Measurements from ENCODE around the gene LAPTM4A. TPM values are rescaled to one million over a fixed set of nuclear protein-coding genes. Genes with fewer than 3 reads are reported as not detected.

Gene LAPTM4A
- polyA plus RNA-seq, 2 of the 4 experiments (the other 2 are of a cell fraction) = 275 to 509 TPM

DNA sequence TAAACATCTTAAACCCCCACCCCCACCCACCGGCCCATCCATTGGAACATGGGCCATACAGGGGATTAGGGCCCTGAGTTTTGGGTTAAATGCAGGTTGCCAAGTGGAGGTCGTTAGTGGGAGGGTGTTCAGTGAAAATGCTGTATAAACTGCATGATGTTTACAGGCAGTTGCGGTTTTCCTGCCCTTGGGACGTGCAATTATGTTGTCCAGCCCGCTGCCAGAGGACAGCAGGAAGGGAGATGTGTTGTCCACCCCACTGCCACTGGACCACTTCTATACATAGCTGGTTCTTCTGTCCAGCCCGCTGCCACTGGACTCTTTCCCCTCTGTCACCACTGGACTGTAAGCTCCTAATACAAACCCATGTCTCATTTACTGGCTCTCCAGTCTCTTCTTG, 2.7 kb upstream of the LAPTM4A start:
- FAIRE-seq (no peak), DNase-seq (ENCODE audit: low read depth in 1 of 2, low spot score in 1 of 2) (no peak), ATAC-seq (no peak)
- no peak overlapping the region for H3K4me2 ChIP-seq
- no peaks in the 10 kb centered on the region for H3K9me3 ChIP-seq
- H3K4me1 ChIP-seq = peaks cover 17% of the 10 kb centered on the region
- no peak overlapping the region for H3K4me3 ChIP-seq
- TF ChIP-seq POLR2A (IDR thresholded peaks at IDR 0.05; ENCODE audit: low read length) (no peak), RFX5 (IDR thresholded peaks at IDR 0.05) (no peak), KDM1A (IDR thresholded peaks at IDR 0.05; ENCODE audit: low read depth) (no peak), JUN (IDR thresholded peaks at IDR 0.05) (no peak), EHMT2 (IDR thresholded peaks at IDR 0.05; ENCODE audit: low read depth) (no peak)
- WGBS (ENCODE audit: missing lambda C conversion rate) = 90% methylated on average over 6 of the region's 6 CpGs
- no peak overlapping the region for H3K27ac ChIP-seq
- CTCF ChIA-PET = interaction anchor here (0.7 to 2.8 kb wide), 6 partner anchors 12 to 171 kb away, joined by 3 to 13 read pairs (median 4); partner anchors contain the start of gene SDC1
- POLR2A ChIA-PET = no interaction called here

GRCh38 chr2:20052861-20053281, 1.4 kb upstream of the LAPTM4A start:
- Histone ChIP-seq H3K4me1 (peaks cover 29% of the 10 kb centered on the region), H3K4me3 (peak overlapping the region; percentile 63), H3K4me2 (peak overlapping the region; percentile 87), H3K27ac (peak overlapping the region; percentile 92 to 96), H3K9me3 (no peaks in the 10 kb centered on the region)
- ATAC-seq (peak; percentile 54 to 61; a peak in 5 of 6 replicates), FAIRE-seq (no peak), DNase-seq (ENCODE audit: low read depth in 1 of 2, low spot score in 1 of 2) (peak; percentile 81)
- CTCF ChIA-PET = interaction anchor here (1.0 to 1.9 kb wide), 7 partner anchors 9 to 172 kb away, joined by 3 to 8 read pairs (median 4); partner anchors contain the start of gene SDC1
- 11% methylated on average over 5 of the region's 5 CpGs for WGBS (ENCODE audit: missing lambda C conversion rate)
- TF ChIP-seq NFE2L2 (conservative IDR thresholded peaks at IDR 0.05; ENCODE audit: low read length) (no peak), HOXB5 (CRISPR knock-in tag; IDR thresholded peaks at IDR 0.05) (peak; percentile 77; the same call in 1 of the 2 replicates), NR3C1 (IDR thresholded peaks at IDR 0.05) (no peak), RCOR1 (IDR thresholded peaks at IDR 0.05; ENCODE audit: low read depth, low read length) (no peak)
- TF ChIP-seq, protein P1, sequence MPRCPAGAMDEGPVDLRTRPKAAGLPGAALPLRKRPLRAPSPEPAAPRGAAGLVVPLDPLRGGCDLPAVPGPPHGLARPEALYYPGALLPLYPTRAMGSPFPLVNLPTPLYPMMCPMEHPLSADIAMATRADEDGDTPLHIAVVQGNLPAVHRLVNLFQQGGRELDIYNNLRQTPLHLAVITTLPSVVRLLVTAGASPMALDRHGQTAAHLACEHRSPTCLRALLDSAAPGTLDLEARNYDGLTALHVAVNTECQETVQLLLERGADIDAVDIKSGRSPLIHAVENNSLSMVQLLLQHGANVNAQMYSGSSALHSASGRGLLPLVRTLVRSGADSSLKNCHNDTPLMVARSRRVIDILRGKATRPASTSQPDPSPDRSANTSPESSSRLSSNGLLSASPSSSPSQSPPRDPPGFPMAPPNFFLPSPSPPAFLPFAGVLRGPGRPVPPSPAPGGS (IDR thresholded peaks at IDR 0.05) = 0 out of 3 replicates have a peak, but pooled peaks have one; percentile 11
- POLR2A ChIA-PET = interaction anchor here (0.5 to 4.2 kb wide), 14 partner anchors 8 to 66 kb away, joined by 3 to 48 read pairs (median 10); partner anchors contain the start of genes MATN3 and WDR35

DNA sequence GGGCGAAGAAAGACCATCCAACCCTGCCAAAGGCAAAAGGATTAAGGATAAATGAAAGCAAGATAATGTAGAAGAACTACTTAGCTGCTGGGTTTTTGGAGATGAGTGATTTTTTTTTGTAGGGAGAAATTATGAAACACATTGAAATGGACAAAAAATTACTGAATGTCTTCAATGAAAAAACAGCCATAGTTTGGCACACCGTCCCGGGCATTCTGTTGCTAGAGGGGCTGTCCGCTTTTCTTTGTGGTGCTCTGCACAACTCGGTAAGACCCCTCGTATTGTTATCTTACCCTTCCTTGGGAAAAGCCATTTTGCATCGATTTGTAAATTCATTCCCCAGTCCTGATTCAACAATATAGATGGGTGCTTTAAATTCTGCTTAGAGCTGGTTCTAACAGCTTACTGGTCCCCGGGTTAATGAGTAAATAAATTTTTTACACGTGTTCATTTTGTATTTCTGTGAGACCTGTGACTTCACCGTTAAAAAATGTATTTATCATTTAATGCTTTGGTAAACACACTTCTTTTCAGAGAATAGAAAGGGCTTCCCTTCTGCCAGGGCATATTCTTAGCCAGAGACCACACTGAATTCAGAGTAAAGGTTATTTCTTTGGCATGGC, 912 bp upstream of the LAPTM4A start:
- ATAC-seq = peak; percentile 5; a peak in 4 of 6 replicates
- Histone ChIP-seq H3K9me3 (no peaks in the 10 kb centered on the region), H3K4me2 (peak overlapping the region; percentile 87), H3K27ac (peak overlapping the region; percentile 92 to 96), H3K4me3 (peak overlapping the region; percentile 63), H3K4me1 (peaks cover 31% of the 10 kb centered on the region)
- under 1% methylated on average over 10 of the region's 10 CpGs for WGBS (ENCODE audit: missing lambda C conversion rate)
- CTCF ChIA-PET = interaction anchor here (0.9 to 1.9 kb wide), 12 partner anchors 10 to 274 kb away, joined by 3 to 8 read pairs (median 4); partner anchors contain the start of gene SDC1
- peak; percentile 28 to 54 for DNase-seq (ENCODE audit: low read depth in 1 of 2, low spot score in 1 of 2)
- FAIRE-seq = no peak
- TF ChIP-seq TFCP2L1 (CRISPR knock-in tag; IDR thresholded peaks at IDR 0.05) = 0 out of 2 replicates have a peak, but pooled peaks have one; percentile 74
- no peak for TF ChIP-seq FOSL2 (IDR thresholded peaks at IDR 0.05)
- peak; percentile 36 for TF ChIP-seq FOSL2 (CRISPR knock-in tag; IDR thresholded peaks at IDR 0.05)
- 0 out of 2 replicates have a peak, but pooled peaks have one; percentile 38 for TF ChIP-seq FOSB (CRISPR knock-in tag; IDR thresholded peaks at IDR 0.05)
- TF ChIP-seq PHF8 (IDR thresholded peaks at IDR 0.05; ENCODE audit: borderline replicate concordance, low read depth) = 0 out of 2 replicates have a peak, but pooled peaks have one; percentile 1
- no peak for TF ChIP-seq CTCF (IDR thresholded peaks at IDR 0.05)
- TF ChIP-seq NFE2L2 (conservative IDR thresholded peaks at IDR 0.05; ENCODE audit: low read length) = no peak
- POLR2A ChIA-PET = interaction anchor here (0.5 to 4.2 kb wide), 19 partner anchors 9 to 97 kb away, joined by 3 to 48 read pairs (median 8); partner anchors contain the start of genes MATN3 and WDR35

Measured in A549 (cell line).